Stimulated activated CD8-positive, alpha-beta memory T cell treated with anti-CD3 and anti-CD28 coated beads, Interleukin-2, amount 100 ng/mL, for 1 hour (primary cell): ENCODE measurements around the gene PCDHA12.
"Not testable (repeated sequence)": the region's sequence is repeated elsewhere in the genome, so short reads cannot be mapped to it uniquely, and the experiment has no call there.

ENCODE experiments used
- DNase-seq, 2 donors: peaks; one replicate each; pipeline ENCODE4 v3.0.0-alpha.2; 2020; ENCODE audit warnings: low read depth in 2 of 2

The PCDHA12 gene

DNA sequence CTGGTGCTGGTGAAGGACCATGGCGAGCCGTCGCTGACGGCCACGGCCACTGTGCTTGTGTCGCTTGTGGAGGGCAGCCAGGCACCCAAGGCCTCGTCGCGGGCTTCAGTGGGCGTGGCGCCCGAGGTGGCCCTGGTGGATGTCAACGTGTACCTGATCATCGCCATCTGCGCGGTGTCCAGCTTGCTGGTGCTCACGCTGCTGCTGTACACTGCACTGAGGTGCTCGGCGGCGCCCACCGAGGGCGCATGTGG lies 17.2 kb upstream of the PCDHA12 start:
- no peak for DNase-seq

DNA sequence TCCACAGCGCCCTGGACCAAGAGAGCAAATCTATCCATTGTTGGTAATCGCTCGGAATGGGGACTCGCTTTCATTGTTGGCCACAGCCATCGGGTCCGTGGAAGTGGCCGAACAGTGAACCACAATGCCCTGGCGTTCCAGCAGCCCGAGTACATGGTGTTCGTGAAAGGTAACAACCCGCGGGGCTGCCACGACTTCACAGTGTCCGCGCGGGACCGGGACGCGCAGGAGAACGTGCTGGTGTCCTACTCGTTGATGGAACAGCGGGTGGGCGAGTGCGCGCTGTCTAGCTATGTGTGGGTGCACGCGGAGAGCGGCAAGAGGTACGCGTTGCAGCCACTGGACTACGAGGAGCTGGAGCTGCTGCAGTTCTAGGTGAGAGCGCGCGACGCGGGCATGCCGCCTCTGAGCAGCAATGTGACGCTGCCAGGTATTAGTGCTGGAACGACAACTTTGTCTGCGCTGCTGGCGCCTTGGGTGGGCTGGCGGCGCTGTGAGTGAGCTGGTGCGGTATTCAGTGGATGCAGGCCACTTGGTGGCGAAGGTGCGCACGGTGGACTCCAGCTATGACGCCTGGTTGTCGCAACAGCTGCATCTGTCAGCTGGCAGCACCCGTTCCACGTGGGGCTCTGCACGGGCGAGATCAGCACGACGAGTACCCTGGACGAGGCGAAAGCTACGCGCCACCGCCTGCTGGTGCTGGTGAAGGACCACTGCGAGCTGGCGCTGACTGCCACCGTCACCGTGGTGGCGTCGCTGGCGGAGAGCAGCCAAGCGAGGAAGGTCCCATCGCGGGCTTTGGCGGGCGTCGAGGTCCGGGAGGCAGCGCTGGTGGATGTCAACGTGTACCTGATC lies 12.4 kb upstream of the PCDHA12 start:
- no peak for DNase-seq

DNA sequence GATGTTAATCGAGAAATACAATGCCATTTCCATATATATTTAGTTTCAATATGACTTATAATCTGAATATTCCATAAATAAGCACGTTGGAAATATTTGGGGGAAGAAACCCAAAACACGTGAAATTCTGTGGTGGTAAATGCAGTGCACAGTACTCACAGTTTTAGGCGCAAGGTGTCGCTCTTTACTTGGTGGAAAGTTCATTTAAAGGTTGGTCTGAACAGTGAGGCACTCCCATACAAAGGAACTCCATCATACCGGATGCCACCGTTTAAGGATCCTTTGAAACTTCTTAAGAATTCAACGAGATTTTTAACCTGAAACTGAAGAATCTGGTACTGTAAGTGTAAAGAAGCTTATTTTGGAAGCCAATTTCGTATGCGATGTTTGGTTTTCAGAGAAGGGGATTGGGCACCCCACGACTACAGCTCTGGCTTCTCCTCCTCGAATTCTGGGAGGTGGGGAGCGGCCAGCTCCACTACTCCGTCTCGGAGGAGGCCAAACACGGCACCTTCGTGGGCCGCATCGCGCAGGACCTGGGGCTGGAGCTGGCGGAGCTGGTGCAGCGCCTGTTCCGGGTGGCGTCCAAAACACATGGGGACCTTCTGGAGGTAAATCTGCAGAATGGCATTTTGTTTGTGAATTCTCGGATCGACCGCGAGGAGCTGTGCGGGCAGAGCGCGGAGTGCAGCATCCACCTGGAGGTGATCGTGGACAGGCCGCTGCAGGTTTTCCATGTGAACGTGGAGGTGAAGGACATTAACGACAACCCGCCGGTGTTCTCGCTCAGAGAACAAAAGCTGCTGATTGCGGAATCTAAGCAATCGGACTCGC lies 6.2 kb upstream of the PCDHA12 start, which contains the start of gene PCDHA11:
TSS of gene PCDHA11 (plus strand) at position 237 of the 834 bp plus-strand sequence. CDS start at position 384, 147 bp downstream.
- no peak for DNase-seq

DNA sequence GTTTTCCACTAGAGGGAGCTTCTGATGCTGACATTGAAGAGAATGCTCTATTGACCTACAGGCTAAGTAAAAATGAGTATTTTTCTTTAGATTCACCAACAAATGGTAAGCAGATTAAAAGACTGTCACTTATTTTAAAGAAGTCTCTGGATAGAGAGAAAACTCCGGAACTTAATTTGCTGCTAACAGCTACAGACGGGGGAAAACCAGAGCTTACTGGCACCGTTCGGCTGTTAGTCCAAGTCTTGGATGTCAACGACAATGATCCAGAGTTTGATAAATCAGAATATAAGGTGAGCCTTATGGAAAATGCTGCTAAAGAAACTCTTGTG lies 5.6 kb upstream of the PCDHA12 start:
- no peak for DNase-seq

DNA sequence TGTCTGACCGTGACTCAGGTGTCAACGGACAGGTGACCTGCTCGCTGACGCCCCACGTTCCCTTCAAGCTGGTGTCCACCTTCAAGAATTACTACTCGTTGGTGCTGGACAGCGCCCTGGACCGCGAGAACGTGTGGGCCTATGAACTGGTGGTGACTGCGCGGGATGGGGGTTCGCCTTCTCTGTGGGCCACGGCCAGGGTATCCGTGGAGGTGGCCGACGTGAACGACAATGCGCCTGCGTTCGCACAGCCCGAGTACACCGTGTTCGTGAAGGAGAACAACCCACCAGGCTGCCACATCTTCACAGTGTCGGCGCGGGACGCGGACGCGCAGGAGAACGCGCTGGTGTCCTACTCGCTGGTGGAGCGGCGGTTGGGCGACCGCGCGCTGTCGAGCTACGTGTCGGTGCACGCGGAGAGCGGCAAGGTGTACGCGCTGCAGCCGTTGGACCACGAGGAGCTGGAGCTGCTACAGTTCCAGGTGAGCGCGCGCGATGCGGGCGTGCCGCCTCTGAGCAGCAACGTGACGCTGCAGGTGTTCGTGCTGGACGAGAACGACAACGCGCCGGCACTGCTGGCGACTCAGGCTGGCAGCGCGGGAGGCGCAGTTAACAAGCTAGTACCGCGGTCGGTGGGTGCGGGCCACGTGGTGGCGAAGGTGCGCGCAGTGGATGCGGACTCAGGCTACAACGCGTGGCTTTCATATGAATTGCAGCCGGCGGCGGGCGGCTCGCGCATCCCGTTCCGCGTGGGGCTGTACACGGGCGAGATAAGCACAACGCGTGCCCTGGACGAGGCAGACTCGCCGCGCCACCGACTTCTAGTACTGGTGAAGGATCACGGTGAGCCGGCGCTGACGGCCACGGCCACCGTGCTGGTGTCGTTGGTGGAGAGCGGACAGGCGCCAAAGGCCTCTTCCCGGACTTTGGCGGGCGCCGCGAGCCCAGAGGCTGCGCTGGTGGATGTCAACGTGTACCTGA lies 4.6 kb upstream of the PCDHA12 start:
- DNase-seq, result no peak

DNA sequence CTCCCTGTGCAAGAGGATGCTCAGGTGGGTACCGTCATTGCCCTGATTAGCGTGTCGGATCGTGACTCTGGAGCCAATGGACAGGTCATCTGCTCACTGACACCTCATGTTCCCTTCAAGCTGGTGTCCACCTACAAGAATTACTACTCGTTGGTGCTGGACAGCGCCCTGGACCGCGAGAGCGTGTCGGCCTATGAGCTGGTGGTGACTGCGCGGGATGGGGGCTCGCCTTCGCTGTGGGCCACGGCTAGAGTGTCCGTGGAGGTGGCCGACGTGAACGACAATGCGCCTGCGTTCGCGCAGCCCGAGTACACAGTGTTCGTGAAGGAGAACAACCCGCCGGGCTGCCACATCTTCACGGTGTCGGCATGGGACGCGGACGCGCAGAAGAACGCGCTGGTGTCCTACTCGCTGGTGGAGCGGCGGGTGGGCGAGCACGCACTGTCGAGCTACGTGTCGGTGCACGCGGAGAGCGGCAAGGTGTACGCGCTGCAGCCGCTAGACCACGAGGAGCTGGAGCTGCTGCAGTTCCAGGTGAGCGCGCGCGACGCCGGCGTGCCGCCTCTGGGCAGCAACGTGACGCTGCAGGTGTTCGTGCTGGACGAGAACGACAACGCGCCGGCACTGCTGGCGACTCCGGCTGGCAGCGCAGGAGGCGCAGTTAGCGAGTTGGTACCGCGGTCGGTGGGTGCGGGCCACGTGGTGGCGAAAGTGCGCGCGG lies 1.6 kb downstream of the PCDHA12 start:
- not testable (repeated sequence) for DNase-seq

DNA sequence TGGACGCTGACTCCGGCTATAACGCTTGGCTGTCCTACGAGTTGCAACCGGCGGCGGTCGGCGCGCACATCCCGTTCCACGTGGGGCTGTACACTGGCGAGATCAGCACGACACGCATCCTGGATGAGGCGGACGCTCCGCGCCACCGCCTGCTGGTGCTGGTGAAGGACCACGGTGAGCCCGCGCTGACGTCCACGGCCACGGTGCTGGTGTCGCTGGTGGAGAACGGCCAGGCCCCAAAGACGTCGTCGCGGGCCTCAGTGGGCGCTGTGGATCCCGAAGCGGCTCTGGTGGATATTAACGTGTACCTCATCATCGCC lies 2.1 kb downstream of the PCDHA12 start:
- DNase-seq, result no peak

DNA sequence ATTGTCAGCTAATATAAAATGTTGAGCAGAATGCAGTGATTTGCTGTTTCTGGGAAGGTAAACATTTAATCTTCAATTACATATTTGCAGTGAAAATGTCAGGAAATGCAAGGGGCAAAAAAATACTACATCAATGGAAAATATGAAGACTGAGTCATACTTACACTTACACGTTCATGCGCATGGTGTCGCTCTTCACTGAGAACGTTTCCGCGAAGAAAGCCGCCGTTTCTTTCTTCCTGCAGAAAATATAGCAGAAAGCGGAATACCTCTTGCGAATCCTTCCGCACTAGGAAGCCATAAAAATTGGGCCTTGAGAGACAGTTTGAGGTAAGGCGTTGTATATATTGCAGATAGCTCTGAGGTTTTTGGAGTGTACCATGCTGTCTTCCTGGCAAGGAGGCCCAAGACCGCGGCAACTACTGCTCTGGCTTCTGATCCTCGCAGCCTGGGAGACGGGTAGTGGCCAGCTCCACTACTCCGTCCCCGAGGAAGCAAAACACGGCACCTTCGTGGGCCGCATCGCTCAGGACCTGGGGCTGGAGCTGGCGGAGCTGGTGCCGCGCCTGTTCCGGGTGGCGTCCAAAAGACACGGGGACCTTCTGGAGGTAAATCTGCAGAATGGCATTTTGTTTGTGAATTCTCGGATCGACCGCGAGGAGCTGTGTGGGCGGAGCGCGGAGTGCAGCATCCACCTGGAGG lies 6.9 kb downstream of the PCDHA12 start, which contains the start of gene PCDHA13:
TSS of gene PCDHA13 (plus strand) at position 236 of the 702 bp plus-strand sequence. CDS start at position 381, 145 bp downstream.
- DNase-seq, result no peak

DNA sequence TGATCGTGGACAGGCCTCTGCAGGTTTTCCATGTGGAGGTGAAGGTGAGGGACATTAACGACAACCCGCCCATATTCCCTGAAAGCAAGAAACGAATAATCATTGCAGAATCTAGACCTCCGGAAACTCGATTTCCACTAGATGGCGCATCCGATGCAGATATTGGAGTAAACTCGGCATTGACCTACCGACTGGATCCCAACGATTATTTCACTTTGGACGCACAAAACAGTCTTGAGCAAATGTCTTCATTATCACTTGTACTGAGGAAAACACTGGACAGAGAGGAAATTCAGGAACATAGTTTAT lies 7.4 kb downstream of the PCDHA12 start:
- DNase-seq, result no peak

DNA sequence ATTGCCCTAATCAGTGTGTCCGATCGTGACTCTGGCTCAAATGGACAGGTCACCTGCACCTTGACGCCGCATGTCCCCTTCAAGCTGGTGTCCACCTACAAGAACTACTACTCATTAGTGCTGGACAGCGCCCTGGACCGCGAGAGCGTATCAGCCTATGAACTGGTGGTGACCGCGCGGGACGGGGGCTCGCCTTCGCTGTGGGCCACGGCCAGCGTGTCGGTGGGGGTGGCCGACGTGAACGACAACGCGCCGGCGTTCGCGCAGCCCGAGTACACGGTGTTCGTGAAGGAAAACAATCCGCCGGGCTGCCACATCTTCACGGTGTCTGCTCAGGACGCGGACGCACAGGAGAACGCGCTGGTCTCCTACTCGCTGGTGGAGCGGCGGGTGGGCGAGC lies 8.3 kb downstream of the PCDHA12 start:
- no peak for DNase-seq

DNA sequence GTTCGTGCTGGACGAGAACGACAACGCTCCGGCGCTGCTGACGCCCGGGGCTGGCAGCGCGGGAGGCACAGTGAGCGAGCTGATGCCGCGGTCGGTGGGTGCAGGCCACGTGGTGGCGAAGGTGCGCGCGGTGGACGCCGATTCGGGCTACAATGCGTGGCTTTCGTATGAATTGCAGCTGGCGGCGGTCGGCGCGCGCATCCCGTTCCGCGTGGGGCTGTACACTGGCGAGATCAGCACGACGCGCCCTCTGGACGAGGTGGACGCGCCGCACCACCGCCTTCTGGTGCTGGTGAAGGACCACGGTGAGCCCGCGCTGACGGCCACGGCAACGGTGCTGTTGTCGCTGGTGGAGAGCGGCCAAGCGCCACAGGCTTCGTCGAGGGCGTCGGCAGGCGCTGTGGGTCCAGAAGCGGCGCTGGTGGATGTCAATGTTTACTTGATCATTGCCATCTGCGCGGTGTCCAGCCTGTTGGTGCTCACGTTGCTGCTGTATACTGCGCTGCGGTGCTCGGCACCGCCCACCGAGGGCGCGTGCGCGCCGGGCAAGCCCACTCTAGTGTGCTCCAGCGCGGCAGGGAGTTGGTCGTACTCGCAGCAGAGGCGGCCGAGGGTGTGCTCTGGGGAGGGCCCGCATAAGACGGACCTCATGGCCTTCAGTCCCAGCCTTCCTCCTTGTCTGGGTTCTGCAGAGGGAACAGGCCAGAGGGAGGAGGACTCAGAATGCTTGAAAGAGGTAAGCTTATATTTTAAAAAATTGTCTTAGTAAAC lies 9.0 kb downstream of the PCDHA12 start:
- no peak for DNase-seq

DNA sequence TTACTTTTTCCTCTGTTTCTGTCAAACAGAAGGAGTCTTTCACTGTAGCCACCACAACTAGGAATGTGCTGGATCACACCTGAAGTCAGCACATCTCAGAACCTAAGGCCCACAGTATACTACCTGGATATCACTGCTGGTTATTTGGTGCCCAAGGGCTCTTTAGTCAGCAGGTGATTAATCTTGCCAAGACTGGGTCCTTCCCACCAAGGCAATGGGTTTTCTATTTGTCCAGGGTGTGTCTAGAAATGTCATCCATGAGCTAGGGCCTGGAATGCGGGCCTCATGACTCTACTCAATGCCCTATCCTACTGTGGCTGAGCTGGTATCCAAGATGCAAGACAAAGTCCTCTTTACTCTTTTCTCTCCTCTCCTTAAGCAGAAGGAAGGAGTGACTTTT lies 41.2 kb downstream of the PCDHA12 start:
- no peak for DNase-seq

DNA sequence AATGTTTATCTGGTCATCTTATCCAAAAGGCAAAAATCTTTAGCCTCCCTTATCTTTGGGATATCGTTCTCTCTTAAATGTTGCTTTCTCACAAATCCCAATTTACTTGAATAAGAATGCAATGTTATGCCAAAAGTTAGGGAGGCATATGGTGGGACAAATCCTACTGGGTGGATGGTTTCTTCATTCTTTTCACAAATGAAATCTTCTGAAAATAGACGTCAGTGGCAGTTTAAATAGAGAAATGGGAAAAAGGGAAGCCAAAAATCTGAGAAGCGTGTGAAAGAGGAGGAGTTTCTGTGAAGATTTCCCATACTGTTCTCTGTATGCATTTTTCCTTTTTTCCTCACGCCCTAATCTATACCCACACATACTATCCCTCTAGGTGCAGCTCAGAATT lies 48.5 kb downstream of the PCDHA12 start:
- DNase-seq, result no peak

DNA sequence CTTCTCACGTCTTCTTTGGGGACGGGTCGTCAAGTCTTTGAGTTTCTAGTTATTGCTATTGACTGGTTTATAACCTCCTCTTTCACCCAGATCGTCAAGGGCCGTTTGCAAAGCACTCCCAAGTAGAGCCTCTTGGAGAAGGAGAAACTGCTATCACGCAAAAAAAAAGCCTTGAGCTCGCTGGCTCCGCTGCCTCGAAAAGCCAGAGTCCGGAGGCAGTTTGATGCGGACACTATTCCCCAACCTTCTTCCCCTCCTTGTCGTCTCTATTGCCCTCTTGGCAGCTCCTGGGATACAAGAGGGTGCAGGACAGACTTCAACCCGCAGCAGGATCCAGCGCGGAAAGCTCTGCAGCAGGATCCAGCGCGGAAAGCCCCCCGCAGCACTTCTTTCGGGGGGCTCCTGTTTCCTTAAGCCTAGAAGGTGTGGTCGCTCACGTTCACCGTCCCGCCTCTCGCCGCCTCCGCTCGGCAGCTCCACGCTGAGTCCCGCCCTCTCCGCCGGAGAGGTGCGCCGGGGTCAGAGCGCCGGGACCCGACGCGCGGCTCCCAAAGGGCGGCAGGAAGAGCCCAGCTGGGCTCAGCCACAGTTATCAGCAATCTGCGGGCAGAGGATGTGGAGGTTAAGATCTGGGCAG lies 50.8 kb downstream of the PCDHA12 start, which contains the start of gene PCDHAC1:
TSS of gene PCDHAC1 (plus strand) at position 494 of the 637 bp plus-strand sequence. CDS start 594 bp downstream, outside the sequence.
- DNase-seq, result no peak

DNA sequence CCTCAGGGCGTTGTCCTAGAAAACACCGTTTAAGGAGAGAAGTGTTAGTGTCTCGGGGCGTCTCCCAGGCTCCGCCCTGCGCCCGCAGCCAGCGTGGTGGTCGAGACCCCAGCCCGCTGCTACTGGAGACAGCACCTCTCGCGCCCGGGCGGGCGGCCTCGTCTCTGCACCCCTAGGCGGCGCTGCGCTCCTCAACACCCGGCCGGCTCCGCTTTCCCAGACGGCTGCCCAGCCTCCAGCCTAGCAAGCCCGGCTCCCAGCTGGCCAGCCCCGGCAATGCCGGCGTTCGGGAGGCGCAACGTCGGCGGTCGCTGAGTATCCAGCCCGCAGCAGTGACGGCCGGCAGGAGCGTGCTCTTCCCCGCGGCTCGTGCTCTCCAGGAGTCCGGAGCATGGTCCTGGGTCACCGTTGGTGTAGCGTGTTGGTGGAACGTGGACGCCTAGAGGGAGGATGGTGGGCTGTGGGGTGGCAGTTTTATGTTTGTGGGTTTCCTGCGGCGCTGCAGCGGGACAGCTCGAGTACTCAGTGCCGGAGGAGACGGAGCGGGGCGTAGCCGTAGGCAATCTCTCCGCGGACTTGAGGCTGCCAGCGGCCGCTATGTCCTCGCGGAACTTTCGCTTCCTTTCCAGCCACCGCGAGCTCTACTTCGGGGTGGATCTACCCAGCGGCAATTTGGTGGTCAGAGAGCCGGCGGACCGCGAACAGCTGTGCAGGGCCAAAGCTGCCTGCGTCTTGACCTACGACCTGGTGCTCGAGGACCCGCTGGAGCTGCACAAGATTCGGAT lies 51.5 kb downstream of the PCDHA12 start:
- no peak for DNase-seq

DNA sequence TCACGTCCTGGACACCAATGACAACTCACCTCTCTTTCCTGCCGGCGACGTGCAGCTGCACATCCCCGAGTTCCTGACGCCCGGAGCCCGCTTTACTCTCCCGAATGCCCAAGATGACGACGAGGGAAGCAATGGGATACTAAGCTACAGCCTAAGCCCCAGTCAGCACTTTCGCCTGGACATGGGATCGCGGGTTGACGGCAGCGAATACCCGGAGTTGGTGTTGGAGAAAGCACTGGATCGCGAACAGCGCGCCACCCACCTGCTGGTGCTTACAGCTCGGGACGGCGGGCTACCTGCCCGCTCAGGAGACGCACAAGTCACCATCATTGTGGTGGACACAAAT lies 52.1 kb downstream of the PCDHA12 start:
- DNase-seq, result no peak
